Upper lobe of right lung (tissue), 1 donor: ENCODE measurements around the gene ANKH. TPM values are rescaled to one million over a fixed set of nuclear protein-coding genes. Genes with fewer than 3 reads are reported as not detected.
"Not testable (repeated sequence)": the region's sequence is repeated elsewhere in the genome, so short reads cannot be mapped to it uniquely, and the experiment has no call there.

ENCODE experiments used
- ATAC-seq: fragments of 200-7000 bp; cut with Tn5 transposase; one replicate; pipeline ENCODE4 v1.9.1; 2020; ENCODE audit warnings: mild to moderate bottlenecking, moderate library complexity
- DNase-seq: peaks from one replicate; pipeline ENCODE4 v3.0.0-alpha.2; 2020
- H3K27ac ChIP-seq: fragments of 200-600 bp; one replicate; pipeline ENCODE4 v1.8.0; 2022
- H3K27me3 ChIP-seq: fragments of 200-600 bp; one replicate; pipeline ENCODE4 v1.8.0; 2022; ENCODE audit warnings: mild to moderate bottlenecking
- H3K36me3 ChIP-seq: fragments of 200-600 bp; one replicate; pipeline ENCODE4 v1.8.0; 2022
- H3K4me1 ChIP-seq: fragments of 200-600 bp; one replicate; pipeline ENCODE4 v1.8.0; 2022
- H3K4me3 ChIP-seq: fragments of 200-600 bp; one replicate; pipeline ENCODE4 v1.8.0; 2022; ENCODE audit warnings: mild to moderate bottlenecking
- H3K9me3 ChIP-seq: fragments of 200-600 bp; one replicate; pipeline ENCODE4 v1.8.0; 2022
- intact Hi-C: fragments of 100-400 bp; cut with DNase I; formaldehyde crosslinking; loops from one replicate; pipeline ENCODE4 v1.11.0; 2022
- total RNA-seq: library from RNA; stranded (reverse); fragmentation: NEBNext Ultra II Directional; extraction: Animal tissue kit (Norgen Biotek cat#: 25700); gene quantifications from one replicate; pipeline ENCODE4 v1.2.1, GENCODE V29; 2021
- TF ChIP-seq, protein P1 (sequence below): fragments of 200-600 bp; IDR thresholded peaks from one replicate; pipeline ENCODE4 v1.8.0; 2022; ENCODE audit warnings: antibody characterized with exemption
- donor health status: DM: no; HTN: yes; CAD: no; lungs with severe emphysema.

The ANKH gene
- total RNA-seq, 1 donor from 2014 or later = 67.2 TPM

DNA sequence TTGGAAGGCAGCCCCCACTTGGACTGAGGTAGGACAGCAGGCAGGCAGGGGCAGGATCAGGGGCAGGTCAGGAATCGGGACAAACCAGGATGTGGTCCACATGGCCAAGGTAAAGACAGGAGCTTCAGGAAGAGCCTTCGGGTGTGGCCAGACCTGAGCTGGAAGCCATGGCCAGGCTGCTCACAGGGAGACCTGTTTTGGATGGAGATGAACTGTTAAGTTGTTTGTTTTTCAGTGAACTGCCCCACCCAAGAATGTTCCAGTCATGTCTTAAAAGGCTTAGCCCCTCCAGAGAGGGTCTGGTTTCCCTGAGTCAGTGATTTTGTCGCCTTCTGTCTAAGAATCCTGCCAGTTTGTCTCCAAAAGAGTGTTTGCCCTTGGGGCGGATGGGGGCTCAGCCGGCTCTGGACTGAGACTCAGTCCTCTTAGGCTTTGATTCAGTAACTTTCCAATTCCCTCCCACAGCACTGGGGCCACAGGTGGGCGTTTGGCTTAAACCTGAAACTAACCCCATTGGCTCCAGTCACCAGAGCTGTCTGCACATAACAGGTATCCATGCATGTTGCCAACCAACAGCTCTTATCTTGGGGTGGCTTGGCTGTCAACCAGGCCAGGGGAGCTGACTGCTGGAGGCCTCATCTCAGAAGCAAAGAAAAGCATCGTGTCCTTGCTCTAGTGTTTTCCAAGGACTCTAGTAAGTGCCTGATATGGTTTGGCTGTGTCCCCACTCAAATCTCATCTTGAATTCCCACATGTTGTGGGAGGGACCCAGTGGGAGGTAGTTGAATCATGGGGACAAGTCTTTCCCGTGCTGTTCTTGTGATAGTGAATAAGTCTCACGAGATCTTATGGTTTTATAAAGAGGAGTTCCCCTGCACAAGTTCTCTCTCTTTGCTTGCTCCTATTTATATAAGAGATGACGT is 11.3 kb upstream of the ANKH start:
- Histone ChIP-seq H3K4me1 (no peaks in the 10 kb centered on the region), H3K4me3 (no peak overlapping the region), H3K27ac (no peak overlapping the region), H3K36me3 (no peaks in the 10 kb centered on the region), H3K27me3 (no peaks in the 10 kb centered on the region), H3K9me3 (no peaks in the 10 kb centered on the region)
- no peak for ATAC-seq
- no peak for DNase-seq
- intact Hi-C loops = no loop called here
- TF ChIP-seq, protein P1, sequence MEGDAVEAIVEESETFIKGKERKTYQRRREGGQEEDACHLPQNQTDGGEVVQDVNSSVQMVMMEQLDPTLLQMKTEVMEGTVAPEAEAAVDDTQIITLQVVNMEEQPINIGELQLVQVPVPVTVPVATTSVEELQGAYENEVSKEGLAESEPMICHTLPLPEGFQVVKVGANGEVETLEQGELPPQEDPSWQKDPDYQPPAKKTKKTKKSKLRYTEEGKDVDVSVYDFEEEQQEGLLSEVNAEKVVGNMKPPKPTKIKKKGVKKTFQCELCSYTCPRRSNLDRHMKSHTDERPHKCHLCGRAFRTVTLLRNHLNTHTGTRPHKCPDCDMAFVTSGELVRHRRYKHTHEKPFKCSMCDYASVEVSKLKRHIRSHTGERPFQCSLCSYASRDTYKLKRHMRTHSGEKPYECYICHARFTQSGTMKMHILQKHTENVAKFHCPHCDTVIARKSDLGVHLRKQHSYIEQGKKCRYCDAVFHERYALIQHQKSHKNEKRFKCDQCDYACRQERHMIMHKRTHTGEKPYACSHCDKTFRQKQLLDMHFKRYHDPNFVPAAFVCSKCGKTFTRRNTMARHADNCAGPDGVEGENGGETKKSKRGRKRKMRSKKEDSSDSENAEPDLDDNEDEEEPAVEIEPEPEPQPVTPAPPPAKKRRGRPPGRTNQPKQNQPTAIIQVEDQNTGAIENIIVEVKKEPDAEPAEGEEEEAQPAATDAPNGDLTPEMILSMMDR = no peak

- ATAC-seq = no peak
- no peaks in the 10 kb centered on the region for H3K36me3 ChIP-seq
- H3K4me3 ChIP-seq = no peak overlapping the region
- TF ChIP-seq, protein P1 = no peak
- H3K27me3 ChIP-seq = no peaks in the 10 kb centered on the region
- H3K27ac ChIP-seq = no peak overlapping the region
- intact Hi-C loops = no loop called here
- no peaks in the 10 kb centered on the region for H3K9me3 ChIP-seq
- no peaks in the 10 kb centered on the region for H3K4me1 ChIP-seq
- no peak for DNase-seq
Measured at GRCh38 chr5:14881826-14882225, 10.2 kb upstream of the ANKH start.

- Histone ChIP-seq H3K4me1 (no peaks in the 10 kb centered on the region), H3K9me3 (no peaks in the 10 kb centered on the region), H3K36me3 (no peaks in the 10 kb centered on the region), H3K4me3 (no peak overlapping the region), H3K27me3 (no peaks in the 10 kb centered on the region), H3K27ac (no peak overlapping the region)
- intact Hi-C loops = no loop called here
- DNase-seq = no peak
- ATAC-seq = no peak
- TF ChIP-seq, protein P1 = no peak
Measured at GRCh38 chr5:14880688-14881087, 9.1 kb upstream of the ANKH start.

DNA sequence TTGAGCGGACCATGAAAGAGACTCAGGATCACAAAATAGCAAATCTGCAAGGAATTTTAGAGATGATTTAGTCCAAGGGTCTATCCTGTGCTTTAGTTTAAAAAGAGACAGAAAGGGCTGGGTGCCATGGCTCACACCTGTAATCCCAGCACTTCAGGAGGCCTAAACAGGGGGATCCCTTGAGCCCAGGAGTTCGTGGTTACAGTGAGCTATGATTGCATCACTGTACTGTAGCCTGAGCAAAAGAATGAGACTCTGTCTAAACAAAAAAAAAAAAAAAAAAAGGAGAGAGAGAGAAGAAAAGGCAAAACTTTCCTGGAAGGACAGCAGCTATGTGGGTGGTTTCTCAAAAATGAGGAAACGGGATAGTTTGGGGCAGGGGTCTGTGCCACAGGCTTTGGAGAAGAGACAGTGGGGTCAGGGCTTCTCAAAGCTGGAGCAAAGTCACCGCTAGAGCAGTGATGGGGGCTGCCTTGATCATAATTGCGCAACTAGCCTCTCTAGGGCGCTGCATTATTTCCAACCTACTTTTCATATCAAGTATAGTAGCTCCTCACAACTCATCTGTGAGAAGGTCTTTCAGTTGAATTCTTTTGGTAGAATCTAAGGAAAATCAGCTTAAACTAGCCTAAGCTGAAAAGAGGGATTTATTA is 8.5 kb upstream of the ANKH start:
- no peak overlapping the region for H3K27ac ChIP-seq
- intact Hi-C loops = no loop called here
- ATAC-seq = no peak
- no peaks in the 10 kb centered on the region for H3K27me3 ChIP-seq
- DNase-seq = no peak
- H3K9me3 ChIP-seq = no peaks in the 10 kb centered on the region
- no peaks in the 10 kb centered on the region for H3K36me3 ChIP-seq
- TF ChIP-seq, protein P1 = no peak
- no peak overlapping the region for H3K4me3 ChIP-seq
- no peaks in the 10 kb centered on the region for H3K4me1 ChIP-seq

GRCh38 chr5:14879393-14879792 is 7.8 kb upstream of the ANKH start:
- no peak for DNase-seq
- ATAC-seq = no peak
- no peaks in the 10 kb centered on the region for H3K36me3 ChIP-seq
- H3K4me1 ChIP-seq = no peaks in the 10 kb centered on the region
- no peak overlapping the region for H3K4me3 ChIP-seq
- intact Hi-C loops = no loop called here
- TF ChIP-seq, protein P1 = no peak
- no peaks in the 10 kb centered on the region for H3K9me3 ChIP-seq
- H3K27me3 ChIP-seq = no peaks in the 10 kb centered on the region
- H3K27ac ChIP-seq = no peak overlapping the region

GRCh38 chr5:14878192-14878591 is 6.6 kb upstream of the ANKH start:
- H3K9me3 ChIP-seq, H3K36me3 ChIP-seq, H3K27ac ChIP-seq, H3K27me3 ChIP-seq, DNase-seq, H3K4me3 ChIP-seq, intact Hi-C loops, H3K4me1 ChIP-seq, ATAC-seq: not testable (repeated sequence)
